Measurements from ENCODE around the gene MAP3K3.

MAP3K3 gene

DNA sequence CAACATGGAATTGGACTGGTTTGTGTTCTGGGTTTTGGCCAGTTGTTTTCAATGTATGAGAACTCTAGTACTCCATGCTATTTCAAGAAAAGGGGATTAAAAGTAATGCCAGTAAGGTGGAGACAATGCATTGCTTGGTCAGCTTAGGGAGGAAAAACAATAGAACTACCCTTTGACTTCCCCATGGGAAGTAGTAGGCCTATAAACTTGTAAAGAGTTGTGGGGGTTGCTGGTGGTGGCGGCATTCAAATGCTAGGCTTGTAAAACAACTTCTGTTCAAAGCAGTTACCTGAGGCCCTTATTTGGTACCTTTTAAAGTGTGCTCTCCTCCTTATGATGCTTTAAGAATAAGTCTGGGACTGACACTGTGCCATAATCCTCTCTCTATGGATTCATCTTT is 9.4 kb downstream of the MAP3K3 start:
- no peaks in the 10 kb centered on the region for H3K9me3 ChIP-seq (ENCODE audit: insufficient read depth, low read length, severe bottlenecking)
- no peak overlapping the region for H3K4me2 ChIP-seq (ENCODE audit: insufficient read depth, low read length)
- H3K36me3 ChIP-seq (ENCODE audit: insufficient read depth, low read length) = peaks cover 55% of the 10 kb centered on the region
- no peak overlapping the region for H3K4me3 ChIP-seq (ENCODE audit: low read depth in 1 of 2, low read length in 2 of 2)
- no peak overlapping the region for H3K27ac ChIP-seq (ENCODE audit: low read length)
- H2AFZ ChIP-seq (ENCODE audit: low read depth, low read length) = no peak overlapping the region
- H3K4me1 ChIP-seq (ENCODE audit: insufficient read depth, low read length) = 0 out of 2 replicates have a peak, but pooled peaks cover under 1% of the 10 kb centered on the region
- H3K27me3 ChIP-seq (ENCODE audit: insufficient read depth, low read length, poor library complexity) = no peaks in the 10 kb centered on the region
- no peak for TF ChIP-seq EZH2 (IDR thresholded peaks at IDR 0.05; ENCODE audit: borderline replicate concordance, low read depth, low read length, severe bottlenecking)
- TF ChIP-seq, protein P1, sequence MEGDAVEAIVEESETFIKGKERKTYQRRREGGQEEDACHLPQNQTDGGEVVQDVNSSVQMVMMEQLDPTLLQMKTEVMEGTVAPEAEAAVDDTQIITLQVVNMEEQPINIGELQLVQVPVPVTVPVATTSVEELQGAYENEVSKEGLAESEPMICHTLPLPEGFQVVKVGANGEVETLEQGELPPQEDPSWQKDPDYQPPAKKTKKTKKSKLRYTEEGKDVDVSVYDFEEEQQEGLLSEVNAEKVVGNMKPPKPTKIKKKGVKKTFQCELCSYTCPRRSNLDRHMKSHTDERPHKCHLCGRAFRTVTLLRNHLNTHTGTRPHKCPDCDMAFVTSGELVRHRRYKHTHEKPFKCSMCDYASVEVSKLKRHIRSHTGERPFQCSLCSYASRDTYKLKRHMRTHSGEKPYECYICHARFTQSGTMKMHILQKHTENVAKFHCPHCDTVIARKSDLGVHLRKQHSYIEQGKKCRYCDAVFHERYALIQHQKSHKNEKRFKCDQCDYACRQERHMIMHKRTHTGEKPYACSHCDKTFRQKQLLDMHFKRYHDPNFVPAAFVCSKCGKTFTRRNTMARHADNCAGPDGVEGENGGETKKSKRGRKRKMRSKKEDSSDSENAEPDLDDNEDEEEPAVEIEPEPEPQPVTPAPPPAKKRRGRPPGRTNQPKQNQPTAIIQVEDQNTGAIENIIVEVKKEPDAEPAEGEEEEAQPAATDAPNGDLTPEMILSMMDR (IDR thresholded peaks at IDR 0.05; ENCODE audit: borderline replicate concordance, extremely low read depth, low read length, poor library complexity, severe bottlenecking) = no peak
- DNase-seq = no peak
- H4K20me1 ChIP-seq (ENCODE audit: insufficient read depth, low read length) = peaks cover 32% of the 10 kb centered on the region
- no peak overlapping the region for H3K9ac ChIP-seq (ENCODE audit: low read depth, low read length)
- H3K79me2 ChIP-seq (ENCODE audit: insufficient read depth, low read length) = peaks cover 63% of the 10 kb centered on the region
- no peak for ATAC-seq (ENCODE audit: insufficient read depth, low read depth)

DNA sequence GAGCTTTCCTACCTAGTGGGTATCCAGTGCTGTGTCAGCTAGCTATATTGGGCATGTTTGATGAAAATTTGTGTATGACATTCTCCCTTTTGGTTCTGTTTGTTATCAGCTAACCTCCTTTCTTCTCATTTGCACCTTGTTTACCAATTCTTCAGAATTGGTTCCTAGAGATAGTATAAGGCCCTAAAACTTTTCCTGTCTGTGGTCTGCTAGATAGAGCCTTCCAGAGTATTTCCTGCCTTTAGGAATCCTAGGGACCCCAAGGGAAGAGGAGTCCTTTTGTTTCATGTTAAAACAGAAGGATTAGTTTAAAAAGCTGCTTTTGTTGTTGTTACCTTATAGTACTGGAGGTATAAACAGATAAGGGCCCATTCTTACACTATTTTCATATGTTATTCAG is 11.5 kb downstream of the MAP3K3 start:
- no peak overlapping the region for H3K9ac ChIP-seq (ENCODE audit: low read depth, low read length)

DNA sequence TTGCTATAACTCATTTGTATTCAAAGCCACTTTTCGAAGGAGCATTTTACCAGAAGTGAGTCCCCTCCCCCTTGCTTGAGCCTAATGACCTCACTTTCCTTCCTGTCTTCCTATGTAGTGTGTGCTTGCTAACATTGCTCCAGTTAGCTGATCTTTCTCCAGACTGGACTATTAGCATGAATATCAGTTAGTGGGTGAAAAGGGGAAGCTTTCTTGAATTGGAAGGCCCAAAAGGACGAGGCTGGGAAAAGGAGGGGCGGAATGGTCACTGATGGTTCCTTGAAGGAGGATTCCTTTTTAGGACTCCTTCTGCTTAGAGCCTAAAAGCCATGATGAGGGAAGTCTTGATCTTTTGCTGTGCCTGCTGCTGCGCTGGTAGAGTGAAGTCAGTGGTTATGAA is 11.9 kb downstream of the MAP3K3 start:
- no peak overlapping the region for H2AFZ ChIP-seq (ENCODE audit: low read depth, low read length)
- no peaks in the 10 kb centered on the region for H3K4me1 ChIP-seq (ENCODE audit: insufficient read depth, low read length)
- no peak overlapping the region for H3K4me2 ChIP-seq (ENCODE audit: insufficient read depth, low read length)
- no peak overlapping the region for H3K9ac ChIP-seq (ENCODE audit: low read depth, low read length)
- H3K9me3 ChIP-seq (ENCODE audit: insufficient read depth, low read length, severe bottlenecking) = no peaks in the 10 kb centered on the region
- H4K20me1 ChIP-seq (ENCODE audit: insufficient read depth, low read length) = peaks cover 28% of the 10 kb centered on the region
- no peak overlapping the region for H3K4me3 ChIP-seq (ENCODE audit: low read depth in 1 of 2, low read length in 2 of 2)
- peaks cover 38% of the 10 kb centered on the region for H3K79me2 ChIP-seq (ENCODE audit: insufficient read depth, low read length)
- TF ChIP-seq EZH2 (IDR thresholded peaks at IDR 0.05; ENCODE audit: borderline replicate concordance, low read depth, low read length, severe bottlenecking) = no peak
- TF ChIP-seq, protein P1 (IDR thresholded peaks at IDR 0.05; ENCODE audit: borderline replicate concordance, extremely low read depth, low read length, poor library complexity, severe bottlenecking) = no peak
- DNase-seq (no peak), ATAC-seq (ENCODE audit: insufficient read depth, low read depth) (no peak)
- no peaks in the 10 kb centered on the region for H3K27me3 ChIP-seq (ENCODE audit: insufficient read depth, low read length, poor library complexity)
- no peak overlapping the region for H3K27ac ChIP-seq (ENCODE audit: low read length)
- H3K36me3 ChIP-seq (ENCODE audit: insufficient read depth, low read length) = peaks cover 74% of the 10 kb centered on the region

More for the DNA sequence above, 11.5 kb downstream of the MAP3K3 start:
- H2AFZ ChIP-seq (ENCODE audit: low read depth, low read length) = no peak overlapping the region
- no peak overlapping the region for H3K4me3 ChIP-seq (ENCODE audit: low read depth in 1 of 2, low read length in 2 of 2)
- H3K79me2 ChIP-seq (ENCODE audit: insufficient read depth, low read length) = peaks cover 43% of the 10 kb centered on the region
- no peak overlapping the region for H3K4me2 ChIP-seq (ENCODE audit: insufficient read depth, low read length)
- H4K20me1 ChIP-seq (ENCODE audit: insufficient read depth, low read length) = peaks cover 28% of the 10 kb centered on the region
- TF ChIP-seq, protein P1 (IDR thresholded peaks at IDR 0.05; ENCODE audit: borderline replicate concordance, extremely low read depth, low read length, poor library complexity, severe bottlenecking) = no peak
- TF ChIP-seq EZH2 (IDR thresholded peaks at IDR 0.05; ENCODE audit: borderline replicate concordance, low read depth, low read length, severe bottlenecking) = no peak
- ATAC-seq (ENCODE audit: insufficient read depth, low read depth) (no peak), DNase-seq (no peak)
- no peaks in the 10 kb centered on the region for H3K4me1 ChIP-seq (ENCODE audit: insufficient read depth, low read length)
- H3K36me3 ChIP-seq (ENCODE audit: insufficient read depth, low read length) = peaks cover 71% of the 10 kb centered on the region
- H3K27ac ChIP-seq (ENCODE audit: low read length) = no peak overlapping the region
- no peaks in the 10 kb centered on the region for H3K9me3 ChIP-seq (ENCODE audit: insufficient read depth, low read length, severe bottlenecking)
- H3K27me3 ChIP-seq (ENCODE audit: insufficient read depth, low read length, poor library complexity) = no peaks in the 10 kb centered on the region

DNA sequence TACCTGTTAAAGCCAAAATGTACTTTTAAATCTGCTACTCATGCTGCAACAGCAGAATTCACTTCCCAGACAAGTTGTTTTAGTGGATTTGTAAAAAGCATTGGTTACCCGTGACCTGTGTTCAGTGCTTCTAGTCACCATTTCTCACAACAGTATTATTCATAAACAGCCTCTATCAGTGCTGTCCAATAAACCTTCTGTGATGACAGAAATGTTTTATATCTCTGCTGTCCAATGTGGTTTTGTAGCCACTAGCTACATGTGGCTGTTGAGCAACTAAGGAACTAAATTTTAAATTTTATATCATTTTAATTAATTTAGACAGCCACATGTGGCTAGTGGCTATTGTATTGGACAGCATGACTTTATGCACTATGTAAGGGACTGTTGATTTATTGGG is 12.6 kb downstream of the MAP3K3 start:
- Histone ChIP-seq H3K4me1 (ENCODE audit: insufficient read depth, low read length) (no peaks in the 10 kb centered on the region), H4K20me1 (ENCODE audit: insufficient read depth, low read length) (peaks cover 22% of the 10 kb centered on the region), H3K4me2 (ENCODE audit: insufficient read depth, low read length) (no peak overlapping the region), H3K9ac (ENCODE audit: low read depth, low read length) (no peak overlapping the region), H3K9me3 (ENCODE audit: insufficient read depth, low read length, severe bottlenecking) (no peaks in the 10 kb centered on the region), H2AFZ (ENCODE audit: low read depth, low read length) (no peak overlapping the region), H3K36me3 (ENCODE audit: insufficient read depth, low read length) (peaks cover 72% of the 10 kb centered on the region), H3K27me3 (ENCODE audit: insufficient read depth, low read length, poor library complexity) (no peaks in the 10 kb centered on the region), H3K27ac (ENCODE audit: low read length) (no peak overlapping the region), H3K4me3 (ENCODE audit: low read depth in 1 of 2, low read length in 2 of 2) (no peak overlapping the region), H3K79me2 (ENCODE audit: insufficient read depth, low read length) (peaks cover 32% of the 10 kb centered on the region)
- TF ChIP-seq EZH2 (IDR thresholded peaks at IDR 0.05; ENCODE audit: borderline replicate concordance, low read depth, low read length, severe bottlenecking) = no peak
- TF ChIP-seq, protein P1 (IDR thresholded peaks at IDR 0.05; ENCODE audit: borderline replicate concordance, extremely low read depth, low read length, poor library complexity, severe bottlenecking) = no peak
- DNase-seq (no peak), ATAC-seq (ENCODE audit: insufficient read depth, low read depth) (no peak)

Data from DND-41 (cell line).